HG02870 (cell line): ENCODE results near the gene ADGRG4.
"Not testable (repeated sequence)": the region's sequence is repeated elsewhere in the genome, so short reads cannot be mapped to it uniquely, and the experiment has no call there.

Source experiments
- ATAC-seq: cut with Tn5 transposase; IDR thresholded peaks from one replicate; pipeline ENCODE4 v1.9.1; 2021; ENCODE audit warnings: mild to moderate bottlenecking, moderate library complexity; ENCODE audit not compliant: unreplicated experiment

Gene ADGRG4

GRCh38 chrX:136380010-136380769 lies 79.4 kb downstream of the ADGRG4 start:
- no peak for ATAC-seq

DNA sequence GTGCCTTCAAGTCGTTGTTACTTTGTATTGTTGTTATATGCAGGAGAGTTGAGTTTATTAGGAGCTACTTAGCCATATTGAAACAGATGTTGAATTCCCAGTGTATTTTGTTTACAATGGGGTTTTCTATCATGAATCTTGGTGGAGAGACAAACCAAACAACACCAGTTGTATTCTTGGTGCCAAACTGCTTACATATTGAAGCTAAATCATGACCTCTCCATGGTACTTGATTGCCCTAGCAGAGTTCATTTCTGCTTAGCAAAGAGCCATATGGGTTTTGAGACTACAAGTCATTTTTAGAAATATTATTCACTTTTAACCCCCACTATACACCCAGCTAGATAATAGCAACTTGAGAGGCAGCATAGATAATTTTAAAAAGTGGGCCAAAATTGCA lies 85.4 kb downstream of the ADGRG4 start:
- no peak for ATAC-seq

DNA sequence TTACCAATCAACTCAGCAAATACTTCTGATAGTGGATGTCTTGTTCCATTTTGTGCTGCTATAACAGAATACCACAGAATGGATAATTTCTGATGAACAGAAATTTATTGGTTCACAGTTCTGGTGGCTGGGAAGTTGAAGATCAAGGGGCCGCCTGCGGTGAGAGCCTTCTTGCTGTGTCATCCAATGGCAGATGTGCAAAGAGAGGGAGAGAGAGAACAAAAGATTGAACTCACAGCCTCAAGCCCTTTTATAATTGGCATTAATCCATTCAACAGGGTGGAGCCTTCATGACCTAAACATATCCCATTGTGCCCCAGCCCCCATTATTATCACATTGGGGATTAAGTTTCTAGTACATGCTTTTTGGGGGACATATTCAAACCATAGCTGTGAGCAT lies 86.1 kb downstream of the ADGRG4 start:
- no peak for ATAC-seq

- ATAC-seq, result no peak
Measured at GRCh38 chrX:136387951-136388502, 87.3 kb downstream of the ADGRG4 start.

GRCh38 chrX:136390921-136391320 lies 90.2 kb downstream of the ADGRG4 start:
- no peak for ATAC-seq

- no peak for ATAC-seq
Measured at GRCh38 chrX:136395271-136395670, 94.5 kb downstream of the ADGRG4 start.

GRCh38 chrX:136397001-136397400 lies 96.2 kb downstream of the ADGRG4 start:
- no peak for ATAC-seq

DNA sequence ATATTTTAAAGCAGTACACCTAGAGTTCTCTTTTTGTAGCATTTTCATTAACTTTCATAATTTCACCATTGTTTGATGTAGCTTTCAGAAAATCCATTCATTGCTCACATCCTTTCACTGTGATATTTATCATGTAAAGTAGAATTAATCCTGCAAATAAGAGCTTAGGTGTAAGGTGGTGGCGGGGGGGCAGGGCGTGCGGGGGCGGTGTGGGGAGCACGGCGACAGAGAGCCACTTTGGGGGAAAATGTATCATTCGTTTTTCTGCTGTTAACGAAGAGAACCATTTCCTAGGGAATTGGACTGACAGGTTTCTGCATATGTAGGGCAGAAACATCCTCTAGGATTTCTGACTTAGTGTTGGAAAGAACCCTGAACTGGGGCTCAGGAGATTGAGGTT lies 104.4 kb downstream of the ADGRG4 start:
- no peak for ATAC-seq

DNA sequence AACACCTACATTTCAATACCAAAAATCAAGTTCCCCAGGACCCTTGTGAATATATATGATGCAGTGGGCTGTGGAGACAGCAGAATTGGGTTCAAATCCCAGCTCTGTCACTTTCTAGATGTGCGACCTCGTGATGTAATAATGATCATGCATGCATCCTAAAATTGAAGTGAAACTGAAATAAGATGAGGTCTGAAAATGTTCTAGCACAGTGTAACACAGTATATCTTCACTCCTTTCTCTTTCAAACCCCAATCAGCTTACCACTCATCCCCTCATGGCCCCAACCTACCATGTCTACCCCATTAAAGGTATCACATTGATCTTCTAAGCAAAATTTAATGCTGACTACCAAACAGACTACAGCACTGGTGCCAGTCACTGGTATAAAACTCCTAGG lies 117.0 kb downstream of the ADGRG4 start:
- ATAC-seq, result peak; percentile 77

DNA sequence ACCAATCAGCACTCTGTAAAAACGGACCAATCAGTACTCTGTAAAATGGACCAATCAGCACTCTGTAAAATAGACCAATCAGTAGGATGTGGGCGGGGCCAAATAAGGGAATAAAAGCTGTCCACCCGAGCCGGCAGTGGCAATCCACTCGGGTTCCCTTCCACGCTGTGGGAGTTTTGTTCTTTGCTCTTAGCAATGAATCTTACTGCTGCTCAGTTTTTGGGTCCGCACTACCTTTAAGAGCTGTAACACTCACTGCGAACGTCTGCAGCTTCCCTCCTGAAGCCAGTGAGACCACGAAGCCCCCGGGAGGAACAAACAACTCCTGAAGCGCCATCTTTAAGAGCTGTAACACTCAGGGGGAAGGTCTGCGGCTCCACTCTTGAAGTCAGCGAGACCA lies 120.6 kb downstream of the ADGRG4 start:
- ATAC-seq, result no peak

- ATAC-seq, result no peak
Measured at GRCh38 chrX:136423724-136424123, 123.0 kb downstream of the ADGRG4 start.

DNA sequence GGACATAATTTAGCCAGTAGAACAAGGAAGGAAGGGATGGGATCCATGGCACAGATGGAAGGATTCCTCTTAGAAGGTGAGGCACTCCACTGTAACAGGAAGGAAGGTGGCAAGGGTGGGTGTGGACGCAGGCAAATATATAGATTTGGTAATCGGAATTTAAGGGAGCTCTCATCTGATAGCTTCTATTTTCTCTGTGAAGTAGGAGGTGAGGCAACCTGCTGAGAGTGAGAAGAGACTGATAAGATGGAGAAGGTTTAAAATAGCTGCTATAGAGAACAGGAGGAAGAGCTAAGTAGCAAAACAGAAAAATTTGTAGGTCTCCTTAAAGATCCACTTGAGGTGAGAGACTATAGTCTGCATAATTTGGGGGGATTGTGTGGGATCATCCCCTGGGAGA lies 125.2 kb downstream of the ADGRG4 start:
- no peak for ATAC-seq

DNA sequence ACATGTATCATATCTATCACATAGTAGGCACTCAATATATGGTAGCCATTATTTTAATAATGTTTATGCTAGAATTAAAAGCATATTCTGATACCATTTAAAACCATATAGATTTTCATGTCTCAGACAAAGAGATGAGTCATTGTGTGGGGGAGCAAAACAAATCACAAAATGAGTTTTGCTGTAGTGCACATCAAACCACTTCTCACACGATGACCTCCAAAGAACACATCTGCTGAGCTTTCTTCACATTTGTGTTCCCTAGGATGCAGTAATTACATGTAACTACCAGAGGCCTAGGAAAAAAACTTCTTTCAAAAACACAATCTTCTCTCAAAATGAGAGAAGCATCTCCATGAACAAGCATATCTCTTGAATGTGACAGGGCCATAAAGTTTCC lies 130.9 kb downstream of the ADGRG4 start:
- no peak for ATAC-seq

- no peak for ATAC-seq
Measured at GRCh38 chrX:136437774-136438173, 137.0 kb downstream of the ADGRG4 start.

GRCh38 chrX:136438192-136438591 lies 137.4 kb downstream of the ADGRG4 start:
- ATAC-seq, result no peak

DNA sequence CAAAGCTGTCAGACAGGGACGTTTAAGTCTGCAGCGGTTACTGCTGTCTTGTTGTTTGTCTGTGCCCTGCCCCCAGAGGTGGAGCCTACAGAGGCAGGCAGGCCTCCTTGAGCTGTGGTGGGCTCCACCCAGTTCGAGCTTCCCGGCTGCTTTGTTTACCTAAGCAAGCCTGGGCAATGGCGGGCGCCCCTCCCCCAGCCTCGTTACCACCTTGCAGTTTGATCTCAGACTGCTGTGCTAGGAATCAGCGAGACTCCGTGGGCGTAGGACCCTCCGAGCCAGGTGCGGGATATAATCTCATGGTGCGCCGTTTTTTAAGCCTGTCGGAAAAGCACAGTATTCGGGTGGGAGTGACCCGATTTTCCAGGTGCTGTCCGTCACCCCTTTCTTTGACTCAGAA lies 144.9 kb downstream of the ADGRG4 start:
- ATAC-seq, result not testable (repeated sequence)

GRCh38 chrX:136446208-136446607 lies 145.4 kb downstream of the ADGRG4 start:
- ATAC-seq, result no peak

DNA sequence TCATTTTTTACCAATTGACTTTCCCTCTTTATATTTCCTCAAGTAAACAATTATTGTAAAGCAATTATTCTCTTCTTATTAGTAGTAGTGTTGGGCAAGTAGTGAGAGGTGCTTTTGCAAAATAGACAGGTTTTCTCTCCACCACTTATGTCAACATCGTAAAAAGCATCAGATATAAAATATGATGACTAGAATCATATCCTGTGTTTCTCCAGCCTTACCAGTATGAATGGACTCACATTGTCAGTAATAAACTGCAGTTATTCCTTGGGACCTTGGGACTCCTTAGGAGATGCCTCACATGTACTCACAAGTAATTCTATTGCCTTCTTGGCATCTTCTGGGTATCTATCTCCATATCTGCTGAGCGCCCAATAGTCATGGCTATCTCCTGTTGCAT lies 146.5 kb downstream of the ADGRG4 start:
- ATAC-seq, result no peak

DNA sequence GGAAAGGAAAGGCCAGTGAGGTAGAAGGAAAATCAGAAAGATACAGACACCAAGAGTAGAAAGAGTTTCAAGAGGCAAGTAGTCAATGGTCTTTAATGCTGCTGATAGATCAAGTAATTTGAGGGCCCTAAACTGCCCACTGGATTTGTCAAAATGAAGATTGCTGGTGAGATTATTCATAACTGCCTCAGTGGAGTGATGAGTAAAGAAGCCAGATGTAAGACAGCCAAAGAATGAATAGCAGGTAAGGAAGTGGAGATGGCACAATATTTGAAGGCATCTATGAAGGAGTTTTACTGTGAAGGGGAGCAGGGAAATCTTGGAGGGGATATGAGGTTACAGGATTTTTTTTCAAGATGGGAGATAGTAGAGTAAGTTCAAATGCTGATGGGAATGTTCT lies 147.2 kb downstream of the ADGRG4 start:
- ATAC-seq, result no peak

GRCh38 chrX:136450050-136450830 lies 149.5 kb downstream of the ADGRG4 start:
- no peak for ATAC-seq

DNA sequence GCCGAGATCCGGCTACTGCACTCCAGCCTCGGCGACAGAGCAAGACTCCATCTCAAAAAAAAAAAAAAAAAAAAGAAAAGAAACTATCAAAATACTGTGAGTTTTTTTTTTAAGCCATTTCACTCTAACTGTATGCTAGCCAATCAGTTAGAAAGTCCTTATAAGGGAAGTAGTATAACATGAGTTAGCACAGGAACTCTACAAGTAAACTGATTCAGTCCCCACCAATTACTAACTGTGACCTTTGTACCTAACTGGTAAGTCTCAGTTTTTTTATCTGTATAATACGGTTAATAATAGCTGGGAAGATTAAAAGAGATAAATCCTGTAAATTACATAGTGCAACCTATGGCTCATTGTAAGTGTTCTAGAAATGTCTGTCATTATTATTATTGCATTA lies 151.9 kb downstream of the ADGRG4 start:
- ATAC-seq, result no peak

- no peak for ATAC-seq
Measured at GRCh38 chrX:136453114-136453513, 152.4 kb downstream of the ADGRG4 start.
